HG02759 (cell line): ENCODE data around the gene FNBP1L.
"Not testable (repeated sequence)": the region's sequence is repeated elsewhere in the genome, so short reads cannot be mapped to it uniquely, and the experiment has no call there.

Experiments
- ATAC-seq: cut with Tn5 transposase; IDR thresholded peaks from one replicate; pipeline ENCODE4 v1.9.1; 2021; ENCODE audit warnings: mild to moderate bottlenecking, moderate library complexity; ENCODE audit not compliant: unreplicated experiment

Gene FNBP1L

DNA sequence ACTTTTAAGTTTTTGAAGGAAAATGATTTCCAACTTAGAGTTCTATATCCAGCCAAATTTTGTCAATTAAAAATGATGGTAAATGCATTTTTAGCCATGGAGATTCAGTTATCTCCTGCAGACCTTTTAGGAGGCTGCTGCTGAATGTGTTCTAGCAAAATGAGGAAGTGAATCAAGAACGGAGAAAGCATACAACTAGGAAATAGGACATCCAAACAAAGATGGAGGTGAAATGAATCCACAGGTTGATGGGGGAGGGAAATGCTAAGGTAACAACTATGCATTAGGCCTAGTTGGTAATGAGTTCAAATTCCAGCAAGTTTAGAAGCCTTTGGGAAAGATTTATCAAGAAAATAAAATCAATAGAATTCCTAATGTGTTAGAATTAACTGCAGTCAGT, 80.5 kb downstream of the FNBP1L start:
- ATAC-seq: no peak

DNA sequence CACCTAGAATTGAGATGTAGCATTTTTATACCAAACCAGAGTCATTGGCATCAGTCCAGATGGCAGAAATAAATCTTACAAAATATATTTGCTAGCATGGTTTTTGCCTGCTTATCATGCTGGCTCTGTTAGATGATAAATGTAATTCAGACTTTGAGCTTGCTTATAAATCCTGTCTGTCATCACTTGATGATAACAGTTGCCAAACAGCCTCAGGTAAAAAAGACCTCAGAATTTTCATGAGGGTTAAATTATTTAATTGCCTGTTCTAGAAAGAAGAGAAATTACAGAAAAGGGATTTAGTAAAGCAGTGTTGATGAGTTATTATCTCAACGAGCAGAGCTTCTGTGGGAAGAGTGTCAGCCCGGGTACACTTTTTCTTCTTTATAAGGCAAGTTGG, 83.3 kb downstream of the FNBP1L start:
- ATAC-seq: no peak

DNA sequence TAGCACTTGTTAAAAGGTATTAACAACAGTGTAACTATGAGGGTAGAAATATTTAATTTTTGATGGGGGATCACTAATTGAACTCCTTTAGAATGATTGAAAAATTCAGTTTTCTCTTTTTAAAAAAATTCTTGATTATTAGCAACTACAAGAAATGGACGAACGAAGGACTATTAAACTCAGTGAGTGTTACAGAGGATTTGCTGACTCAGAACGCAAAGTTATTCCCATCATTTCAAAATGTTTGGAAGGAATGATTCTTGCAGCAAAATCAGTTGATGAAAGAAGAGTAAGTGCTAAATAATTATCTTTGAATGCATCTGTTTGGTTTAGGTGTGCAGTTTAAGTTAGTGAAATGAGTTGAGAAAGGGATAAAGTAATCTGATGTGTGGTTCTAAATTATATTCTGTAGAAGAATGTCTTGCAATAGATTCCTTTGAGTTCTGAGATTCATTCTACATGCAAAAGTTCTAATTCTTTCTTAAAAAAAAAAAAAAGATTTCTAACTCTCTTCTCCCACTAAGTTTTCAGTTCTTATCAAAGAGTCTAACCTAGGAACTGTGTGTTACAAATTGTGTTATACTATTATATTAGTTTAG, 85.0 kb downstream of the FNBP1L start:
- no peak for ATAC-seq

DNA sequence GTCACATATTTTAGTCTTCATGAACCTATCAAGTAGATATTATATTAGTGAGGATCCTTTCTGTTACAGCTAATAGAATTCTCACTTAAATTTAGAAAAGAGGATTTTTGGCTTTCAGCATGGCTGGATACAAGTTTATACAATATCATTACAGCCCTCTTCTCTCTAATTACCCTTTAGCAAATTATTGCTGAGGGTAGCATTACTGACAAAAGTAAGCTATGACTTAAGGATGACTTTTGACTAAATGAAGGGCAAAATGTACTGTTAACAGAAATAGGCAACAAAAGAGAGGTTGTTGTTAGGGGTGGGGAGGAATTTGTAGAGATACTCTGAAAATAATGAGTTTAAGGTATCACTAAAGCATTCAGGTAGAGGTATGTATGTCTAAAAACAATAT, 85.8 kb downstream of the FNBP1L start:
- no peak for ATAC-seq

DNA sequence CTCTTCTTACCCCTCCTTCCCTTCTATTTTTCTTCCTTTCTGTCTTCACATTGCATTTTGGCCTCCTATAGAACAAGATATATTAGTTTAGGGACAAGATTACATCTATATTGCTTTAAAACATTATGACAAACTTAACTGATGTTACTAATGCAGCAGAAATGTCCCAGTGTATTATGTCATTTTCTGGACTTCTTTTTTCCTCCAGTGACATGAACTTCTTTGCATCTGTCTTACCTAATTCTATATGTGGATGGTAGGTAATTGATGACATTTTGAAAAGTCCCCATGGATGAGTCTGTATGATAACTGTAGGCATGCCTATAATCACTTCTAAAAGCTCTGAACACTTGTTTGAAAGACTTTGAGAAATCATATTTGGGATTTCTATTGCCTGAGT, 89.5 kb downstream of the FNBP1L start:
- no peak for ATAC-seq

DNA sequence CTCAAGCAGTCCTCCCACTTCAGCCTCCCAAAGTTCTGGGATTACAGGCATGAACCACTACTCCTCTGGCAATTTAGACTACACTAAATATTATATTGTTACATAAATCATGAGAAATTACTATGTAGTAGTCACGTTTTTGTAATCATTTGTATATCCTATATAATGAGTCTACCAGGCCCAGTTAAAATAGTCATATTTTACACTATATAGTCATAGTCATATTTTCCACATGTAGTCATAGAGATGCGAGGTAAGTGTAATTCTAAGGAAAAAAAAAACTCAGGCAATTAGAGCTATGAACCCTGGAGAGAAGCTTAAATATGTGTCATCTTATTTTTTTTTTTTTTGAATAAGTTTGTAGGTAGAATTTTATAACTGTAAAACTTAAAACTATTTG, 90.0 kb downstream of the FNBP1L start:
- ATAC-seq: no peak

DNA sequence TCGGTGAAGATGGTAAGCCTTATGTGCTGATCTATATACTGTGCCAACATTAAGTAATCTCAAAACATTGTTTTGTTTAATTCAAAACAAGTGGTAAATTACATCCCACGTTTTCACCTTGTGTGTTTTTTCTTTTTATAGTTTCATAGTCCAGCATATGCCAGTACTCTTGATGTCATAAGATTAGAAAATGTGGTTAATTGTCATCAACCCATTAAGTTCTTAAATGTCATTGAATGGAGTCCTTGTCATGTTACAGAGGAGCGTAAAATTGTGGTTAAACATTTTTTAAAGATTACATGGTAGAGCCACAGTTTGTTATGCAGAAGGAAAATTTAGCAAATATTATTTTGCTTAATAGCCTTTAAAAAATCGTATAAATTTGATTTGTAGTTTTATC, 93.1 kb downstream of the FNBP1L start:
- no peak for ATAC-seq

DNA sequence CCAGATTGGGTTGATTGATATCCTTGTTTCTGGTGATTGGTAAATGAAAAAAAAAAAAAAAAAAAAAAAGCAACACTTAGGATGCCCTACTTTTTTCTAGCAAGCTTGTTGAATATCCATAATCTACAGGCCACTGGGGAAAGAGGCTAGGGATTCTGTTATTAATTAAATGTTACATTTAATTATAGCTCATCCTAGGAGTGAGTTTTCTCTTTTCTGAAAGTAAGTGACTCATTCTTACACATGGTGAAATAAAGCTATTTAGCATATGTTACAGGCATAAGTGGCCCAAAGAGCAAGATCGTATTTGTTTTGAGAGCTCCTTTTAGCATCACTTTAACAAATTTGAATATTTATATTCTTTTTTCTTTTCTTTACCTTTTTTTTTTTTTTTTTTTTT, 94.5 kb downstream of the FNBP1L start:
- no peak for ATAC-seq

DNA sequence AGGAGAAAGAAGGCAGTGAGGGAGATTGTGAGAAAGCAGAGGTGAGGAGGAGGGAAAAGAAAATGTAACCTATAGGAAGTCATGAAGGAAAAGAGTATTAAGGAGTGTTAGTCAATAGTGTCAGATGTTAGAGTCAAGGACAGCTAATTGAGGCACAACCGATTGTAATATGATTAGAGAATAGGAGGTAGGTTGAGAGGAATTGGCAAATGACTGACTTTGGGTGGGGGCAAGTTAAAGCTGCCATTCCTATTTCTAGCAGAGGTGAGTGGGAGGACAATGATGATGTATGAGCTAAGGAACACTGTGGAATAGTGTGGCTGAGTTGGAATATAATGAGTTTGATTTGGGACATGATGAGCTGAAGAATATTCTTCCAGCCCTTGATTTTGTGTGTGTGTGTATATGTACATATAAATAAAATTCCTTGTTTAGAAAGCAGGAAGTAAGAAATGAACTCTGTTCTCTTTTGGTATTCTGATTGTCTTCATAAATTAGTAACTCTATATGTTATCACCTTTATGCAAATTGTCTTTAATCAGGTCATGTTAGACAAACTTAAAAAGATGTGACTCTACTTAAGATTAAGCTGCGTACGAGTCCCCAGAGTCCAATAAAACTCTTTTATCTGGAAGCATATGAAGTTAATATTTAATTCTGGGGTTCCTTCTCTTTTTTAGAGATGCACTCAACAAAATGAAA, 98.4 kb downstream of the FNBP1L start:
- no peak for ATAC-seq

DNA sequence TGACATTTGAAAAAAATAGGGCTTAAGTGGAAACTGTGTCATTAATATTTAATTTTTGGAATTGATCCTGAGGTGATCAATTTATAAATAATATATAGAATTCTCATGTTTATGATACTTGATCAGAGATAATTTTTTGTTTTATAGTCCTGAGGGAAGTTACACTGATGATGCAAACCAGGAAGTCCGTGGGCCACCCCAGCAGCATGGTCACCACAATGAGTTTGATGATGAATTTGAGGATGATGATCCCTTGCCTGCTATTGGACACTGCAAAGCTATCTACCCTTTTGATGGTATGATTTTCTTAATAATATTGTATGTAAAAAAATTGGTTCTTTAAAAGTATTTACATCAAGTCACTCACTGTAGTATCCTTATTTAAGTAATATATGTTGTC, 101.2 kb downstream of the FNBP1L start:
- ATAC-seq: no peak

DNA sequence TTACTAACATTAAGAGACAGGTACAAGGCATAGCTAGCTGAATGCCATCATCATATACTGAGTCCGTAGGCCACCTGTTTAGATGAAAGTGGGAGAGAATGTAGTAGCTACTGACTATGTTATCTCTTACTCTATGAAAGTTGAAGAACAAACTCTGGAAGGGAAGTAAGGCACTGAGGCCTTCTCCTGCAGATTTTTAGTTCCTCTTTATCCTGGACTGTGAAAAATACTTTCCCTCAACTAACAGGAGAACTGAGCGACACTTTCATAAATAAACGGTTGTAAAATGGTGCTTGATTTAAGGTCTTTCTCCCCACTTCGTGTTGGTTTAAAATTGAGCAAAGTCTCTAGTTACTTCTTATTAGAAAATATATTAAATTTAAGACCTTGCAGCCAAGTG, 101.9 kb downstream of the FNBP1L start:
- no peak for ATAC-seq

DNA sequence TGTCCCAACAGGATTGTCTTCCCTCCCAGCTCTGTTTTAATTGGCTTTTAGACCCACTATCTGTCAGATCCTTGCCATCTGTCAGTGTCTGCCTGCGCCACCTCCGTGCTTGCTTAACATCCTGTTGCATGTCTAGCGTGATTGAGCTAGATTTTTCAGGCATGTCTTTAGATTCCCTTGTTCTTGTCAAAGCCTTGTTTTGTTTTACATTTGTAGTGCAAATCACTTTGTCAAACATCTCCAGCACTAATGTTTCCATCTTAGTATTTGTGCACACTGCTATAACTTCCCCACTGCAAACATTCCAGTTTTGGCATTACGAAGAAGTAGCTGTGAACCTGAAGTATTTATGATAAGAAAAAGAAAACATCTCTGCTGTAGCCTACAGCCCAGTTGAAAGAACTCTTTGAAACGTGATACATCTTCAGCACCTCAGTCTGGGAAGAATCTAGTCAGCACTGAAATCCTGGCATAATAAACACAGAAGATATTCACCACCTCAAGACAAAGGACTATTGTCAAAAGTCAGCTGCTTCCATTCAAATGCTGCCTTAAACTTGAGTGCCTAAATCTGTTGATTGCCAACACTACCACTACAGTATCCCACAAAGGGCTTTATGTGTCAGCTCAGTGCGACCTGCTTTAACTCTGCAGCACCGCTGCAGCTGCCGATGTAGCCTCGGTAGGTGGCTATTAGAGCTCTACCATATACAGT, 105.0 kb downstream of the FNBP1L start:
- ATAC-seq: no peak

DNA sequence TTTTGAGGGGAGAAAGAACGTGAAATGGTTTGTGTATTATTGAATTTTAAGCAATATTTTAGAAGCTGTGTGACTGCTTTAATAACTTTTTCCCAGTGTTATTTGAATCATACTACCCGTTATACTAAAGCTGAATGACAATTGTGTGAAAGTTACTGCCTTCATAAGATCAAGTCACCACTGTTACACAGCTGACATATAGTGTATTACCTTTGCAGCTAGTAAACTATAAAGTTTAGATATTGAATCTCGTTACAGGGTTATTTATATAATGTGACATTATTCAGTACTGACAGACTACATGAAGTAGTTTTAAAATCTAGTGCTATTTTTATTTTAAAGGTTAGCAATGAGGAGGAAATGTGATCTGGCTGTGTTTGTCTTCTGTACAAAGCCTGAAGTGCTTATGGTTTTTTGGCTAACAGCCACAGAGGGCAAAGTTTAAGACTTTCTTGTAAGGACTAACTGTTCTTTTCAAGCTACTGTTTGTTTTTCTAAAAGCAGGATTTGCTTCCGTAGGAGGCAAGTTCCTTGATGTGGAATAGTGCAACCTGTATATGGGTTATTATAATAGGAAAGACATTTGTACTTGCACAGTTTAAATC, 106.1 kb downstream of the FNBP1L start:
- ATAC-seq: not testable (repeated sequence)

DNA sequence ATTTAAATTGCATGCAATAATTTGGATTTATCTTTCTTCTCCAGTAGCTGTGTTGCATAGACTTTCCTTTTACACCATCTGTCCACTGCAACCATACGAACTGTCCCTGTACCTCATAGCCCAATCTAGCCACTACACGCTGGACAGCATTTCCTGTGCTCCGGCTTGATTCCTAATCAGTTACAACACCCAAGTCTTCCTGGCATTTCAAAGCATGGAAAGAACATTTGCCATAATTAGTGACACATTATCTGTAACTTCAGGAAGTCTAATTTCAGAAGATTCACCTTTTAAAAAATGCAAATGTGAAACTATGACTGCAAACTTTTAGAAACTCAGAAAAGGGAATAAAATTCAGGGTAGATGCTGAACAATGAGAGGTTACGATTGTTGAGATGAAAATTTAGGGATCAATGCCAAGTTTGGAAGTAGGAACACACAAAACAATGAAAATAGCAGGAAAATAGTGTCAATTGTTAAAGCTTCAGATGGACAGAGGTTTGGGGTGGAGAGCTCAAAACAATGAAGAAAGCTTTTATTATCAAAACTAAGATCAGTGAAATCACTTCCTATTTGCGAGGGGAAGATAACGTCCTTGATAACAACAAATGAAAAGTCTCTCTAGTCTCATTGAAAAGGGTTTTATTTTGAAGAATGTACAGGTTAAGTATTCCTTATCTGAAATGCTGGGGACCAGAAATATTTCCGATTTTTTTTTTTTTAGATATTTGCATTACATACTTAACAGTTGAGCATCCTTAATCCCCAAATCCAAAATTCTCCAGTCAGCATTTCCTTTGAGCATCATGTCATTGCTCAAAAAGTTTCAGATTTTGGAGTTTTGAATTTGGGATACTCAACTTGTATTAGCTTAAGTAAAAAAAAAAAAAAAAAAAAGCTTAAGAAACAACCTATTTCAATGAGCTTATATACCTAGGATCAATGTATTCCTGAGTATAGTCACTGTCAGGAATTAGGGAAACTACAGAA, 107.3 kb downstream of the FNBP1L start:
- no peak for ATAC-seq

DNA sequence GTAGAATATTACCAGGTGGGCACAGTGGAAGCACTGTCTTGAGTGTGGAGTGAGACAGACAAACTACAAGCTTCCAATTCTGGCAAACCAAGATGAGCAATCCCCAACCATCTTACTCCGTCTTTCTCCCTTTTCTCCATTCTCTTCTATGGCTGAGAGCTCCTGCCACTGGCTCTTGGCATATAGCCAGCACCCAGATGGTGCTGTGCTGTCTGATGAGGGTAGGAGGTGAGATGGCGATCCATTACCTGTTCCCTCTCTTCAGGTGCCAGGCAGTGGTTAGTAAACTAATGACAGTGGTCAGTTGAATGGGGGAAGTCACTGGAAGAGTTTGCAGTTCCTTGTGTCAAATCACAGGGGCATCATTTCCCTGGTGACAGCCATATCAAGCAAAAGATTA, 108.4 kb downstream of the FNBP1L start:
- ATAC-seq: no peak

DNA sequence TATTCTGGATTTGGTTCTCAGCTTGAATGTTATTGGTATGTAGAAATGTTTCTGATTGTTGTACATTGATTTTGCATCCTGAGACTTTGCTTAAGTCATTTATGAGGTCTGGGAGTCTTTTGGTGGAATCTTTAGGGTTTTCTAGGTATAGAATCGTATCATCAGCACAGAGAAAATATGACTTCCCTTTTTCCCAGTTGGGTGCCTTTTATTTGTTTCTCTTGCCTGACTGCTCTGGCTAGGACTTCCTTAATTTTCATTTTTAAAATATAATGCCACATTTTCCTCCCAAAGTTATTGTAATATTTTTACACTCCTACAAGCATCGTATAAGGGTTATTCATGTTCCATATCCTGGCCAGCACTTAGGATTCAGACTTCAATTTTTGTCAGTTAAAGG, 111.1 kb downstream of the FNBP1L start:
- ATAC-seq: no peak

DNA sequence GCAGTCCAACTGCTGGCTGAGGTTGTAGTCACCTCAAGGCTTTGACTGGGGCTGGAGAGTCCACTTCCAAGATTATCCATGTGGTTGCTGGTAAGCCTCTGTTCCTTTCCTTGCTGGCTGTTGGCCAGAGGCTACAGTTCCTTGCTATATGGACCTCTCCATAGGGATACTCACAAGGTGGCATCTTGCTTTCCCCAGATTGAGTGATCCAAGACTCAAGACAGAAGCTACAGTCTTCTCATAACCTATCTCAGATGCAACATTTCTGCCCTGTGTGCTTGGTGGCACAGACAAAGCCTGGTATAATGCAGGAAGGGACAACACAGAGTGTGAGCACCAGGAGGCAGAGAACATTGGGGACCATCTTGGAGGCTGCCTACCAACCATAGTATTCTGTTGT, 111.8 kb downstream of the FNBP1L start:
- ATAC-seq: no peak

DNA sequence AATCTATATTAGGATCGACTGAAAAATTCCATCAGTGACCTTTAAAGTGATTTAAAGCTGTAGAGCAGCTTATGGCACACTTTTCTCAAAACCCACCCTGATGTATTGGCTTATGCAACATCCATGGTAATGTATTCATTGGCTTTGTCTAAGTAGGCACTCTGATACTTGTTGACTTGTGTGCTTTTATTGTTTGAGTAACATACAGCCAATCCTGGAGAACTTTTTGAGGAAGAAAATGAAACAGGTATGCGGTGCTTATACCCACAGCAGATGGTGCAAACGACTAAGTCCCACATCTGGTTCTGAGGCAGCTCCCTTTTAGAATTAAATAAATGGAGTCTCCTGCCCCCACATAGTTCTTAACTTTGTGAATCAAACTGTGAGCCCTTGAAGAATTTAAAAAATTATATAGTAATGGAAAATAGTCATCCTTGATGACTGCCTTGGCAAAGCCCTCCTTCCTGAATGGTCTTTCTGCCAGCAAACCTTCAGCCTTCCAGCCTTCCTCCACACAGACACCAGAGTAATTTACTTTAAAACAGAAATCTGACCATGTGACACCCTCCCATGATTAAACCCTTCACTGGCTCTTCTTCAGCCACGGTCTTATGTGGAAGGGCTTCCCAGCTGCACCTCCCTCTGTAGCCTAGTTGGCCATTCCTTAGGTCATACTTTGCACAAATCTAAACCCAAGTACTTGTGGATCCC, 117.7 kb downstream of the FNBP1L start:
- ATAC-seq: no peak

DNA sequence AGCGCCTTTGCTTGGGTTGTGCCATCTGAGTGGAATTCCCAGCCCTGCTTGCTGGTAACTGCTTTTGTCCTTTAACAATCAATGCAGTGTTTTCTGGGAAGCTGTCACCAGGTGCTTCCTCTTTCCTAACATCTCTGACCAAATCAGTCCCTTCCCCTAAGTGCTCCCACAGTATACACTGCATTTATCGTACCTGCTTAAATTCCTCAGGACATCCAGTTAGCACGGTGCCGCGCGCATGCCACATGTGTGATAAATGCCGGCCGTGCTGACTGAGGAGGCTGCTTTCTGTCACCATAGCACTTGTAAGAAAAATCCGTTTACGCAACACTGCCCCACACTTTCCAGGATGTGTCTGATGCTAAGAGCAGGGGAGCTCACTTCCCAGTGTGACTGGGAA, 118.3 kb downstream of the FNBP1L start:
- ATAC-seq: no peak

DNA sequence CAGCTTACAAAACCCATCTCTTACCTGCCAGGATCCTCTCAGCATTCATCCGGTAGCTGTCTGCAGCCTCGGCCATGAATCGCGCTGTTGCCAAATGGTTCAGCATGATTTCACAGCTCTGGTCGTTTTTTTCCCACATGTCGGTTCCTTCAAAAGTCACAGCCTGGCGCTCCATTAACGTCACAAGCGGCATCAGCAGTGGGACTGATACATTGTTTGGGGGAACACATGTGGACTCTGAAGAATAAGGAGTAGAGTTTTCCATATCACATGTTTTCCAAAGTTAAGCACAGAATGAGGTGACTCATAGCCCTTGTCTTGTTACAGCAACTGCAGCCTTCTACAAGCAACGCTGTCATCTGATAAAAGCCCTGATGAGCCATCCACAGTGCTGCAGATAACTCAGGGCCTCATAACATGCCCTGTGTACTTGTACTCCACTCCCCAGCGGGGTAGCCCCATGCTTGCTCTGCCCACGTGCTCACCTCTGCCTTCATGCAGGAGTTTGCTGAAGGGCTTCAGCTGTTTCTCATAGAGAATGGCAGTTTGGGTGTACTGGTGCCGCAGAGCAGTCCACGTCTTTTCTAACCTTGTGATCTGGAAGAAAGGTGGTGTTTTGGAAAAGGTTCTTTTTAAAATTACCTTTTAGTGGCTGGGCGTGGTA, 119.5 kb downstream of the FNBP1L start:
- ATAC-seq: no peak
